Common myeloid progenitor, CD34-positive (primary cell): ENCODE measurements around the gene PCSK4.

Source experiments
- CTCF ChIA-PET: fragments of 350-600 bp; sonication (Branson Sonifier 250); formaldehyde crosslinking; loops from one replicate; lab custom pipeline; 2021; ENCODE audit warnings: antibody characterized with exemption; lab: Charles Lee
- POLR2A ChIA-PET: fragments of 350-600 bp; sonication (Branson Sonifier 250); formaldehyde crosslinking; loops from one replicate; lab custom pipeline; 2021; ENCODE audit warnings: antibody characterized with exemption; lab: Charles Lee
- DNase-seq, 3 donors: peaks; one replicate each; pipeline versions ENCODE4 v3.0.0 to v3.0.0-alpha.2; 2013
- H3K27ac ChIP-seq, 2 experiments: 1 replicate in 1 of 2; 2 replicates in 1 of 2; pipeline ENCODE4 v1.7.0; 2013; ENCODE audit warnings: inconsistent platforms in 2 of 2, low read length in 2 of 2, mild to moderate bottlenecking in 2 of 2, low read depth in 1 of 2, moderate library complexity in 1 of 2; ENCODE audit not compliant: severe bottlenecking in 2 of 2, insufficient read depth in 1 of 2, poor library complexity in 1 of 2
- H3K27me3 ChIP-seq, 5 experiments: replicated peaks in 2 of 5; 1 replicate in 3 of 5; 2 replicates in 2 of 5; pipeline versions ENCODE4 v1.6.1 to v1.7.0; 2013; ENCODE audit warnings: low read length in 4 of 5, mild to moderate bottlenecking in 2 of 5, moderate library complexity in 2 of 5, inconsistent platforms in 1 of 5; ENCODE audit not compliant: insufficient read depth in 5 of 5, control insufficient read depth in 4 of 5
- H3K36me3 ChIP-seq, 4 experiments: 1 replicate in 2 of 4; 2 replicates in 2 of 4; pipeline versions ENCODE4 v1.6.1 to v1.7.0; 2013; ENCODE audit warnings: low read length in 3 of 4, control low read depth in 1 of 4, mild to moderate bottlenecking in 1 of 4; ENCODE audit not compliant: control insufficient read depth in 4 of 4, insufficient read depth in 4 of 4
- H3K4me1 ChIP-seq, 4 experiments: 1 replicate in 3 of 4; 2 replicates in 1 of 4; pipeline versions ENCODE4 v1.6.1 to v1.7.1; 2013; ENCODE audit warnings: low read length in 3 of 4, mild to moderate bottlenecking in 3 of 4, control low read depth in 1 of 4, inconsistent platforms in 1 of 4, moderate library complexity in 1 of 4; ENCODE audit not compliant: control insufficient read depth in 4 of 4, insufficient read depth in 4 of 4; ENCODE audit errors: control extremely low read depth in 1 of 4
- H3K4me3 ChIP-seq, 7 experiments: 1 replicate in 4 of 7; 2 replicates in 3 of 7; pipeline versions ENCODE4 v1.5.1 to v1.7.0; 2013; ENCODE audit warnings: mild to moderate bottlenecking in 7 of 7, low read length in 6 of 7, moderate library complexity in 6 of 7, inconsistent platforms in 2 of 7, low read depth in 2 of 7, control low read depth in 1 of 7; ENCODE audit not compliant: insufficient read depth in 4 of 7, control insufficient read depth in 1 of 7; ENCODE audit errors: extremely low read depth in 1 of 7
- H3K9me3 ChIP-seq, 5 experiments: 1 replicate in 4 of 5; 2 replicates in 1 of 5; pipeline versions ENCODE4 v1.6.1 to v1.7.1; 2013; ENCODE audit warnings: low read length in 4 of 5, mild to moderate bottlenecking in 2 of 5, inconsistent platforms in 1 of 5, low read depth in 1 of 5, moderate library complexity in 1 of 5; ENCODE audit not compliant: control insufficient read depth in 4 of 5, insufficient read depth in 2 of 5; ENCODE audit errors: control extremely low read depth in 1 of 5
- WGBS: methylation state at CpG from one replicate; pipeline ENCODE4 v1.1.5; 2013; ENCODE audit not compliant: insufficient coverage; 5-methylcytosine and 5-hydroxymethylcytosine counted together

The PCSK4 gene

DNA sequence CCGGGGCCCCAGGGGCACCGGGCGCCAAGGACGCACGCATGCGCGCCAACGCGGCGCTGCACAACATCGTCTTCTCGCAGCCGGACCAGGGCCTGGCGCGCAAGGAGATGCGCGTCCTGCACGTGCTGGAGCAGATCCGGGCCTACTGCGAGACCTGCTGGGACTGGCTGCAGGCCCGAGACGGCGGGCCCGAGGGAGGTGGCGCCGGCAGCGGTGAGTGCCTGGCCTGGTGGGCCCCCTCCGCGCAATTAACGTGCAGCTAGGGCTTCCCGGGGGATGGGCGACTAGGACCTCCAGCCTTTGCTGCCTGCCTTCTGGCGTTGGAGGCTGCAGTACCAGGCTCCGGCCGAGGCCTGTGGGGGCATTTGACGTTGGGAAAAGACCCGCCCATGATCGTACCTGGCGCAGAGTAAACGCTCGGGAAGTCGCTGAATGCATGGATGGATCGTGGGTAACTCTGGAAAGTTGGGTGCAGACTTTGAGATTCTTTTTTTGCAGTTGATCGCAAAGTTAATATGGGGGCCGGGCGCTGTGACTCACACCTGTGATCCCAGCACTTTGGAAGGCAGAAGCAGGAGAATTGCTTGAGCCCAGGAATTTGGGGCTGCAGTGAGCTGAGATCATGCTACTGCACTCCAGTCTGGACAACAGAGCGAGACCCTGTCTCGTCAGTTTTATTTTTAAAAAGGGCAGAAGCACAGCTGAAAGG, 33.0 kb downstream of the PCSK4 start:
- DNase-seq = no peak
- CTCF ChIA-PET = interaction anchor here (2.6 to 7.3 kb wide), 3 partner anchors 10 to 16 kb away, joined by 6 to 49 read pairs (median 15); no protein-coding TSS in a partner anchor
- POLR2A ChIA-PET = no interaction called here
- Histone ChIP-seq H3K9me3 (no peaks in the 10 kb centered on the region), H3K27me3 (peaks cover 0 to 64% (median 25%) of the 10 kb centered on the region in 5 experiments), H3K27ac (no peak overlapping the region), H3K36me3 (peaks cover 0 to 3% (median 0%) of the 10 kb centered on the region in 4 experiments), H3K4me1 (peaks cover 0 to 35% (median 24%) of the 10 kb centered on the region in 4 experiments), H3K4me3 (no peak overlapping the region)
- WGBS = 18% methylated on average over 43 of the region's 48 CpGs

- Histone ChIP-seq H3K4me1 (peaks cover 0 to 35% (median 24%) of the 10 kb centered on the region in 4 experiments), H3K9me3 (no peaks in the 10 kb centered on the region), H3K4me3 (peak overlapping the region in 1 of 7 experiments; percentile 26), H3K27ac (no peak overlapping the region), H3K27me3 (peaks cover 0 to 73% (median 29%) of the 10 kb centered on the region in 5 experiments), H3K36me3 (peaks cover 0 to 3% (median 0%) of the 10 kb centered on the region in 4 experiments)
- ChIA-PET CTCF (interaction anchor here (0.9 to 7.3 kb wide), 6 partner anchors 11 to 20 kb away, joined by 3 to 49 read pairs (median 10); no protein-coding TSS in a partner anchor), POLR2A (no interaction called here)
- DNase-seq = no peak
- WGBS = 24% methylated on average over 30 of the region's 43 CpGs
Measured at GRCh38 chr19:1456121-1456900, 33.8 kb downstream of the PCSK4 start.

DNA sequence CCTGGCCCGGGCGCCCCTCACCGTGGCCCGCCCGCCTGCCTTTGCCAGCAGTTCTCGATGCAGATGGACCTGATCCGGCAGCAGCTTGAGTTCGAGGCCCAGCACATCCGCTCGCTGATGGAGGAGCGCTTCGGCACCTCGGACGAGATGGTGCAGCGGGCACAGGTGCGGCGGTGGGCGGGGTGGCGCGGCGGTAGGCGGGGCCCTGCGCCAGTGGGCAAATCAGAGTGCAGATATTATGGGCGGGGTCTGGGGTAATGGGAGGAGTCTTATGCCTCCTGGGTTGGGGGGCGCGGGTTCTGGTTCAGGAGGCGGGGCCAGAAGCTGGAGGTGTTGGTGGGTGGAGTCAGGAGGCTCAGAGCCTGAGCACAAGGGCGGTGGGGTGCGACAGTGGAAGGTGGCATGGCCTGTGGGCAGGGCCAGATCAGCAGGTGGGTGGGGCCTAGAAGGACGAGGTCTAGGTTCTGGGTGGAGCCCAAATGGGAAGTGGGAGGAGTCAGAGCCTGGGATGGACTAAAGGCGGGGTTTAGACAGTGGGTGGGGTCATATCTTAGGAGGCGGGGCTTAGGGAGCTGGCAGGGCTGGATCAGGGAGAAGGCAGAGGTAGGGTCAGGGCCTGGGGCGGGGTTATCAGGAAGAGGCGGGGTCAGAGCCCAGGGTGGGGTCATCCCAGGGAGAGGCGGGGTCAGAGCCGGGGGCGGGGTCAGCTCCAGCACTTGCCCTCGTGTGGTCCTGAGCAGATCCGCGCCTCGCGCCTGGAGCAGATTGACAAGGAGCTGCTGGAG, 34.6 kb downstream of the PCSK4 start:
- Histone ChIP-seq H3K27ac (no peak overlapping the region), H3K4me3 (peak overlapping the region in 2 of 7 experiments; percentile 13 to 26), H3K36me3 (peaks cover 0 to 3% (median 0%) of the 10 kb centered on the region in 4 experiments), H3K4me1 (peaks cover 0 to 35% (median 24%) of the 10 kb centered on the region in 4 experiments), H3K9me3 (no peaks in the 10 kb centered on the region), H3K27me3 (peaks cover 0 to 80% (median 37%) of the 10 kb centered on the region in 5 experiments)
- ChIA-PET CTCF (interaction anchor here (0.9 to 7.3 kb wide), 5 partner anchors 12 to 21 kb away, joined by 3 to 49 read pairs (median 6); no protein-coding TSS in a partner anchor), POLR2A (interaction anchor here (1.0 kb wide), 1 partner anchor 10 kb away, joined by 4 read pairs; no protein-coding TSS in a partner anchor)
- WGBS = 1% methylated on average over 29 of the region's 42 CpGs
- peak; percentile 74 to 82 (median 79) for DNase-seq

GRCh38 chr19:1455002-1455335, 35.2 kb downstream of the PCSK4 start:
- ChIA-PET POLR2A (interaction anchor here (1.0 kb wide), 1 partner anchor 10 kb away, joined by 4 read pairs; no protein-coding TSS in a partner anchor), CTCF (interaction anchor here (1.2 to 7.3 kb wide), 4 partner anchors 12 to 49 kb away, joined by 3 to 49 read pairs (median 19); no protein-coding TSS in a partner anchor)
- H3K4me3 ChIP-seq = peak overlapping the region in 2 of 7 experiments; percentile 13 to 26
- DNase-seq = peak; percentile 83 to 96 (median 92)
- peaks cover 0 to 84% (median 41%) of the 10 kb centered on the region in 5 experiments for H3K27me3 ChIP-seq
- no peaks in the 10 kb centered on the region for H3K9me3 ChIP-seq
- H3K4me1 ChIP-seq = peaks cover 0 to 37% (median 25%) of the 10 kb centered on the region in 4 experiments
- H3K36me3 ChIP-seq = peaks cover 0 to 2% (median 0%) of the 10 kb centered on the region in 4 experiments
- WGBS = 0% methylated on average over 18 of the region's 22 CpGs
- H3K27ac ChIP-seq = no peak overlapping the region

- Histone ChIP-seq H3K9me3 (no peaks in the 10 kb centered on the region), H3K27ac (no peak overlapping the region), H3K4me3 (no peak overlapping the region), H3K4me1 (peaks cover 0 to 38% (median 25%) of the 10 kb centered on the region in 4 experiments), H3K36me3 (no peaks in the 10 kb centered on the region), H3K27me3 (peaks cover 0 to 86% (median 43%) of the 10 kb centered on the region in 5 experiments)
- WGBS = 49% methylated on average over 28 of the region's 33 CpGs
- ChIA-PET CTCF (interaction anchor here (1.2 to 7.3 kb wide), 4 partner anchors 11 to 48 kb away, joined by 3 to 49 read pairs (median 20); no protein-coding TSS in a partner anchor), POLR2A (interaction anchor here (0.6 to 0.7 kb wide), 2 partner anchors 87 to 185 kb away, joined by 3 read pairs; partner anchors contain the start of gene CIRBP)
- DNase-seq = peak in 2 of 3 donors; percentile 44 to 51
Measured at GRCh38 chr19:1453525-1454364, 36.4 kb downstream of the PCSK4 start.
